HG02943 (cell line): ENCODE data around the gene DAND5.

Experiments
- ATAC-seq: cut with Tn5 transposase; IDR thresholded peaks from one replicate; pipeline ENCODE4 v1.9.1; 2021; ENCODE audit warnings: mild to moderate bottlenecking, low read depth, moderate library complexity; ENCODE audit not compliant: unreplicated experiment

DAND5 gene

GRCh38 chr19:12990853-12991252 lies 21.5 kb downstream of the DAND5 start:
- no peak for ATAC-seq

- ATAC-seq, result no peak
Measured at GRCh38 chr19:12991296-12991695, 21.9 kb downstream of the DAND5 start.

GRCh38 chr19:12992729-12993128 lies 23.4 kb downstream of the DAND5 start:
- ATAC-seq, result no peak

- no peak for ATAC-seq
Measured at GRCh38 chr19:12993562-12993961, 24.2 kb downstream of the DAND5 start.

GRCh38 chr19:12994701-12995595 lies 25.6 kb downstream of the DAND5 start, which contains the start of gene NFIX:
Gene NFIX (plus strand): TSS chr19:12995475. CDS start chr19:12995838, 363 bp downstream.
- no peak for ATAC-seq

GRCh38 chr19:12995596-12996405 lies 26.4 kb downstream of the DAND5 start:
- no peak for ATAC-seq

- no peak for ATAC-seq
Measured at GRCh38 chr19:12996406-12997094, 27.2 kb downstream of the DAND5 start.

GRCh38 chr19:12997179-12997966 lies 28.0 kb downstream of the DAND5 start:
- no peak for ATAC-seq

GRCh38 chr19:12997967-12998940 lies 28.9 kb downstream of the DAND5 start:
- ATAC-seq, result no peak

GRCh38 chr19:13001166-13001501 lies 31.8 kb downstream of the DAND5 start:
- ATAC-seq, result no peak

GRCh38 chr19:13001502-13002165 lies 32.3 kb downstream of the DAND5 start:
- ATAC-seq, result no peak

GRCh38 chr19:13002166-13002898 lies 33.0 kb downstream of the DAND5 start:
- no peak for ATAC-seq

GRCh38 chr19:13003081-13003480 lies 33.7 kb downstream of the DAND5 start:
- ATAC-seq, result no peak

GRCh38 chr19:13004273-13004672 lies 34.9 kb downstream of the DAND5 start:
- no peak for ATAC-seq

- ATAC-seq, result no peak
Measured at GRCh38 chr19:13005253-13005652, 35.9 kb downstream of the DAND5 start.

GRCh38 chr19:13005861-13006370 lies 36.5 kb downstream of the DAND5 start:
- ATAC-seq, result no peak

- ATAC-seq, result no peak
Measured at GRCh38 chr19:13006431-13007281, 37.3 kb downstream of the DAND5 start.
